GM23338 (cell line): ENCODE results near the gene CFTR. TPM values are rescaled to one million over a fixed set of nuclear protein-coding genes. Genes with fewer than 3 reads are reported as not detected.

Experiments
- ATAC-seq: fragments of 200-7000 bp; cut with Tn5 transposase; 3 replicates; pipeline ENCODE4 v1.9.1; 2020
- DNase-seq: peaks from one replicate; pipeline ENCODE4 v3.0.0-alpha.2; 2015; ENCODE audit warnings: low spot score
- H2AFZ ChIP-seq: fragments of 200-600 bp; sonication (generic); 2 replicates; pipeline ENCODE4 v1.8.0; 2016; ENCODE audit warnings: antibody characterized with exemption, mild to moderate bottlenecking, moderate library complexity
- H3F3A ChIP-seq: fragments of 200-600 bp; sonication (generic); replicated peaks from 2 replicates; pipeline ENCODE4 v1.8.0; 2017; ENCODE audit warnings: antibody characterized with exemption, mixed run types, low read depth
- H3K27ac ChIP-seq: fragments of 200-600 bp; sonication (generic); 2 replicates; pipeline ENCODE4 v1.6.1; 2016; ENCODE audit warnings: low read depth
- H3K27me3 ChIP-seq: fragments of 200-600 bp; sonication (generic); 2 replicates; pipeline ENCODE4 v1.8.0; 2016; ENCODE audit warnings: mild to moderate bottlenecking, mixed run types, moderate library complexity; ENCODE audit not compliant: insufficient read depth
- H3K36me3 ChIP-seq: fragments of 200-600 bp; sonication (generic); 2 replicates; pipeline ENCODE4 v1.8.0; 2016; ENCODE audit warnings: mild to moderate bottlenecking; ENCODE audit not compliant: insufficient read depth
- H3K4me1 ChIP-seq: fragments of 200-600 bp; sonication (generic); 2 replicates; pipeline ENCODE4 v1.8.0; 2016; ENCODE audit warnings: mild to moderate bottlenecking, moderate library complexity; ENCODE audit not compliant: insufficient read depth
- H3K4me2 ChIP-seq: fragments of 200-600 bp; sonication (generic); 2 replicates; pipeline ENCODE4 v1.7.1; 2017; ENCODE audit warnings: mixed run types
- H3K4me3 ChIP-seq: fragments of 200-600 bp; sonication (generic); 2 replicates; pipeline ENCODE4 v1.6.1; 2016; ENCODE audit warnings: mixed run types
- H3K79me2 ChIP-seq: fragments of 200-600 bp; sonication (generic); replicated peaks from 2 replicates; pipeline ENCODE4 v1.8.0; 2017; ENCODE audit warnings: mild to moderate bottlenecking; ENCODE audit not compliant: insufficient read depth
- H3K9me2 ChIP-seq: fragments of 200-600 bp; sonication (generic); 2 replicates; pipeline ENCODE4 v1.8.0; 2017; ENCODE audit not compliant: insufficient read depth
- H4K20me1 ChIP-seq: fragments of 200-600 bp; sonication (generic); replicated peaks from 2 replicates; pipeline ENCODE4 v1.8.0; 2017; ENCODE audit warnings: mild to moderate bottlenecking; ENCODE audit not compliant: insufficient read depth
- H3K27ac Mint-ChIP-seq: 2 replicates; pipeline ENCODE4 v1.8.0; 2020; ENCODE audit warnings: inconsistent platforms, mild to moderate bottlenecking, moderate library complexity, mixed read lengths
- H3K27me3 Mint-ChIP-seq: 3 replicates; pipeline ENCODE4 v1.8.0; 2022; ENCODE audit warnings: low read depth, mild to moderate bottlenecking, moderate library complexity, mixed read lengths, inconsistent platforms; ENCODE audit not compliant: insufficient read depth, poor library complexity
- H3K36me3 Mint-ChIP-seq: 3 replicates; pipeline ENCODE4 v1.8.0; 2021; ENCODE audit warnings: low read depth, mild to moderate bottlenecking, inconsistent platforms, moderate library complexity, mixed read lengths
- H3K4me1 Mint-ChIP-seq: 3 replicates; pipeline ENCODE4 v1.8.0; 2020; ENCODE audit warnings: mild to moderate bottlenecking, inconsistent platforms, mixed read lengths
- H3K4me3 Mint-ChIP-seq: 3 replicates; pipeline ENCODE4 v1.8.0; 2021; ENCODE audit warnings: moderate library complexity, mild to moderate bottlenecking, inconsistent platforms, mixed read lengths
- H3K9me3 Mint-ChIP-seq: 3 replicates; pipeline ENCODE4 v1.8.0; 2020; ENCODE audit warnings: moderate library complexity, mild to moderate bottlenecking, inconsistent platforms, mixed read lengths
- CREB1 ChIP-seq: fragments of 250-450 bp; sonication (Bioruptor Pico); IDR thresholded peaks from 2 replicates; pipeline ENCODE4 v1.5.0; 2020; ENCODE audit warnings: low read depth, mild to moderate bottlenecking, moderate library complexity
- CTCF ChIP-seq, 2 experiments: fragments of 200-600 bp in 1 of 2; sonication (generic) in 1 of 2; conservative IDR thresholded peaks; 2 replicates each; pipeline versions ENCODE4 v1.5.1 to v1.6.1; 2016 to 2017; ENCODE audit warnings: antibody characterized with exemption in 2 of 2, low read depth in 2 of 2, mild to moderate bottlenecking in 2 of 2, moderate library complexity in 1 of 2
- EZH2 ChIP-seq: fragments of 200-600 bp; sonication (generic); IDR thresholded peaks from one replicate; pipeline ENCODE4 v1.8.0; 2017; ENCODE audit warnings: antibody characterized with exemption, mild to moderate bottlenecking, low read depth; ENCODE audit not compliant: unreplicated experiment
- EZH2phosphoT487 ChIP-seq: fragments of 200-600 bp; sonication (generic); IDR thresholded peaks from one replicate; pipeline ENCODE4 v1.8.1; 2018; ENCODE audit warnings: antibody characterized with exemption; ENCODE audit not compliant: unreplicated experiment
- JUNB ChIP-seq: IDR thresholded peaks from one replicate; pipeline ENCODE4 v1.6.1; 2016; ENCODE audit warnings: antibody characterized with exemption; ENCODE audit not compliant: unreplicated experiment
- NANOG ChIP-seq: IDR thresholded peaks from 2 replicates; pipeline ENCODE4 v1.6.1; 2016; ENCODE audit warnings: antibody characterized with exemption, borderline replicate concordance
- POLR2AphosphoS5 ChIP-seq: IDR thresholded peaks from 2 replicates; pipeline ENCODE4 v1.6.1; 2016; ENCODE audit warnings: antibody characterized with exemption, low read depth
- REST ChIP-seq: IDR thresholded peaks from one replicate; pipeline ENCODE4 v1.6.1; 2018; ENCODE audit warnings: antibody characterized with exemption; ENCODE audit not compliant: unreplicated experiment
- STAT1 ChIP-seq: IDR thresholded peaks from one replicate; pipeline ENCODE4 v1.6.1; 2016; ENCODE audit warnings: antibody characterized with exemption; ENCODE audit not compliant: unreplicated experiment
- ZNF114 ChIP-seq: fragments of 250-450 bp; sonication (Bioruptor Pico); IDR thresholded peaks from 2 replicates; pipeline ENCODE4 v1.5.0; 2020; ENCODE audit warnings: mild to moderate bottlenecking, moderate library complexity
- ZNF331 ChIP-seq: fragments of 250-450 bp; sonication (Bioruptor Pico); IDR thresholded peaks from 2 replicates; pipeline ENCODE4 v1.5.0; 2020; ENCODE audit warnings: low read depth, mild to moderate bottlenecking, moderate library complexity
- polyA plus RNA-seq: library from polyadenylated mRNA; unstranded; fragments of >200 nt; fragmentation: Nextera tagmentation; extraction: Ambion mirVana; gene quantifications from 2 replicates; pipeline ENCODE4 v1.2.1, GENCODE V29; 2016
- total RNA-seq: library from RNA; depleted of rRNA; stranded (reverse); fragments of >200 nt; shearing (Covaris generic); gene quantifications from 2 replicates; pipeline ENCODE4 v1.2.3, GENCODE V29; 2014
- TF ChIP-seq, protein P1 (sequence below): IDR thresholded peaks from 2 replicates; pipeline ENCODE4 v1.6.1; 2016; ENCODE audit warnings: antibody characterized with exemption

The CFTR gene
- total and polyA plus RNA-seq, 2 experiments from 2014 or later: 0.45 to 1.2 TPM

DNA sequence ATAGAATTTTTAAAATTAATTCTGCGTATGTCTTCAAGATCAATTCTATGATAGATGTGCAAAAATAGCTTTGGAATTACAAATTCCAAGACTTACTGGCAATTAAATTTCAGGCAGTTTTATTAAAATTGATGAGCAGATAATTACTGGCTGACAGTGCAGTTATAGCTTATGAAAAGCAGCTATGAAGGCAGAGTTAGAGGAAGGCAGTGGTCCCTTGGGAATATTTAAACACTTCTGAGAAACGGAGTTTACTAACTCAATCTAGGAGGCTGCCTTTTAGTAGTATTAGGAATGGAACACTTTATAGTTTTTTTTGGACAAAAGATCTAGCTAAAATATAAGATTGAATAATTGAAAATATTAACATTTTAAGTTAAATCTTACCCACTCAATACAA is 70.8 kb downstream of the CFTR start (continued):
- no peak for TF ChIP-seq CTCF (conservative IDR thresholded peaks at IDR 0.05; ENCODE audit: low read depth in 2 of 2)
- no peak for TF ChIP-seq REST
- TF ChIP-seq STAT1: no peak

DNA sequence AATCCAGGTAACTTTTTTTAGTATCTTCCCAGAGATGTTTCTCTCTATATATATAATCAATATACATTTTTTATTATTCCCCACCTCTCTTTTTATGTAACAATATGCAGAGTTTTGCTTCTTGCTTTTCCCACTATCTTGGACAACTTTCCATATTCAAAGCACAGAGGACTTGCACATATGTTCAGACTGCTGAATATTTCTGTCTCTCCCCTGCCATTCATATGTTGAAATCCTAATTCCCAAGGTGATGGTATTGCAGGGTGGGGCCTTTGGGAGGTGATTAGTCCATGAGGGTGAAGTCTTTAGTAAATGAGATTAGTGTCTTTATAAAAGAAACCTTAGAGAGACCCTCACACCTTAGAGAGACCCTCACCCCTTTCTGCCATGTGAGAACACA is 72.8 kb downstream of the CFTR start:
- H3F3A ChIP-seq: no peaks in the 10 kb centered on the region
- Mint-ChIP-seq H3K4me1 (peaks cover 2% of the 10 kb centered on the region; the same call in 2 of the 3 replicates), H3K27ac (no peak overlapping the region), H3K4me3 (no peak overlapping the region), H3K36me3 (no peaks in the 10 kb centered on the region), H3K9me3 (no peaks in the 10 kb centered on the region), H3K27me3 (no peaks in the 10 kb centered on the region)
- TF ChIP-seq EZH2phosphoT487 (no peak), ZNF114 (CRISPR knock-in tag) (no peak), POLR2AphosphoS5 (no peak), NANOG (no peak), ZNF331 (CRISPR knock-in tag) (no peak), CREB1 (CRISPR knock-in tag) (no peak), JUNB (no peak), EZH2 (no peak), CTCF (conservative IDR thresholded peaks at IDR 0.05; ENCODE audit: low read depth in 2 of 2) (no peak)
- TF ChIP-seq, protein P1, sequence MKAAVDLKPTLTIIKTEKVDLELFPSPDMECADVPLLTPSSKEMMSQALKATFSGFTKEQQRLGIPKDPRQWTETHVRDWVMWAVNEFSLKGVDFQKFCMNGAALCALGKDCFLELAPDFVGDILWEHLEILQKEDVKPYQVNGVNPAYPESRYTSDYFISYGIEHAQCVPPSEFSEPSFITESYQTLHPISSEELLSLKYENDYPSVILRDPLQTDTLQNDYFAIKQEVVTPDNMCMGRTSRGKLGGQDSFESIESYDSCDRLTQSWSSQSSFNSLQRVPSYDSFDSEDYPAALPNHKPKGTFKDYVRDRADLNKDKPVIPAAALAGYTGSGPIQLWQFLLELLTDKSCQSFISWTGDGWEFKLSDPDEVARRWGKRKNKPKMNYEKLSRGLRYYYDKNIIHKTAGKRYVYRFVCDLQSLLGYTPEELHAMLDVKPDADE: no peak
- H3K27me3 ChIP-seq: no peaks in the 10 kb centered on the region
- H3K9me2 ChIP-seq: no peaks in the 10 kb centered on the region
- no peaks in the 10 kb centered on the region for H3K79me2 ChIP-seq
- no peak for ATAC-seq
- no peaks in the 10 kb centered on the region for H3K36me3 ChIP-seq
- no peaks in the 10 kb centered on the region for H3K4me1 ChIP-seq
- H3K4me2 ChIP-seq: no peak overlapping the region
- no peak for DNase-seq
- no peak overlapping the region for H2AFZ ChIP-seq
- no peaks in the 10 kb centered on the region for H4K20me1 ChIP-seq
- no peak overlapping the region for H3K4me3 ChIP-seq
- no peak overlapping the region for H3K27ac ChIP-seq
